HG03520 (cell line): Measurements from ENCODE around the gene GPR55.
"Not testable (repeated sequence)": the region's sequence is repeated elsewhere in the genome, so short reads cannot be mapped to it uniquely, and the experiment has no call there.

Experiments used
- ATAC-seq: cut with Tn5 transposase; IDR thresholded peaks from one replicate; pipeline ENCODE4 v1.9.1; 2021; ENCODE audit warnings: mild to moderate bottlenecking, moderate library complexity; ENCODE audit not compliant: unreplicated experiment

GPR55 gene

DNA sequence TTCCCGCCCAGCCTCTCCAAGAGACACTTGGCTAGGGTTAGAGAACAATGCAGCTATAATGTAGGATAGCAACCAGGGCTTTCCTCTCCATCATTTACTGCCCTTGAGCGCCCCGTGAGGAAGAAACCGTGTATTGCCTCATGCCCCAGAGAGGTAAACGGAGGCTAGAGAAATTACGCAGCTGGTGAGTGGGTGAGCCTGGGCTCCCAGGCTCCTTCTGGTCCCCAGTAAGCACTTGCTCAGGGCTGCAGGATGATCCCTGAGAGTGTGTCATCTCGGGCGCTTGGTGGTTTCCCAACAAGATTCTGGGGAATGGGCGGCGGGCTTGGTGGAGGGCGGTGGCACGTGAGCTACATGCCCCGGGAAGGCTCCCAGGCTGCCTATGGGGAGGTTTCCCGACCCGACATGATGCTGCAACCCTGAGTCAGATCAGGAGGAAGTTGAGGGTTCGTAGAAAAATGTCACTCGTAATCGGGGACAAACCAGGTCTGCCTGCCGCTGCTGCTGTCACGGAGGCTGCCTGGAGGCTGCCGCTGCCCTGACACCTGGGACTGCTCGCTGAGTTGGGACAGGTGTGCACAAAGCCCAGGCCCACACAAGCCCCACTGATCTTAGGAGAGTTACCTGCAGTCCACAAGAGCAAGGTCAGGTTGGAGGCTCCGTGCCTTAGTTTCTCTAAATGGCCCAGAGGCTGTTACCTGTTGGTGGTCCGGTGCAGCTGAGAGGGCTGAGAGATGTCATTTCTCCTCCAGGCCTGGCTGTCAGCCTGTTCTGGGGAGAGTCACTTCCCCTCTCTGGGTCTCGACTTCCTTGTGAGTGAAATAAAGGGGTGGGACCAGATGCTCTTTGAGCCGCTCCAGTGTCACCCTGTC, at the start of gene GPR55:
GPR55 (minus strand) TSS at position 773 of the 872 bp plus-strand sequence. CDS start 14,280 bp downstream, outside the sequence.
- peak; percentile 43 for ATAC-seq

GRCh38 chr2:230974096-230974913, 49.3 kb upstream of the GPR55 start:
- ATAC-seq: peak; percentile 74

- no peak for ATAC-seq
Measured at GRCh38 chr2:230972046-230972445, 47.0 kb upstream of the GPR55 start.

DNA sequence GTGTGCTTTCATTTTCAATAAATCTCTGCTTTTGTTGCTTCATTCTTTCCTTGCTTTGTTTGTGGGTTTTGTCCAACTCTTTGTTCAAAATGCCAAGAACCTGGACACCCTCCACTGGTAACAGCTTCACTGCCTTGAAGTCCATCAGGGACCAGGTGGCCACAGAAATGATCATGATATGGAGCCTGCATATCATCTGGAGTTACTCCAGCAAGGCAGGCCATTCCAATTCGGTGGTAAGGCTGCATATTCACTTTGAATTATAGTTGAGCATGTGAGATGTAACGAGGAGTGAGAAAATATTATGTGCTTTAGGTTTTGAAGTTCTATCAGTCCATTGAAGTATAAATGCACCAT, 44.6 kb upstream of the GPR55 start:
- no peak for ATAC-seq

- ATAC-seq: no peak
Measured at GRCh38 chr2:230968921-230969658, 44.0 kb upstream of the GPR55 start.

DNA sequence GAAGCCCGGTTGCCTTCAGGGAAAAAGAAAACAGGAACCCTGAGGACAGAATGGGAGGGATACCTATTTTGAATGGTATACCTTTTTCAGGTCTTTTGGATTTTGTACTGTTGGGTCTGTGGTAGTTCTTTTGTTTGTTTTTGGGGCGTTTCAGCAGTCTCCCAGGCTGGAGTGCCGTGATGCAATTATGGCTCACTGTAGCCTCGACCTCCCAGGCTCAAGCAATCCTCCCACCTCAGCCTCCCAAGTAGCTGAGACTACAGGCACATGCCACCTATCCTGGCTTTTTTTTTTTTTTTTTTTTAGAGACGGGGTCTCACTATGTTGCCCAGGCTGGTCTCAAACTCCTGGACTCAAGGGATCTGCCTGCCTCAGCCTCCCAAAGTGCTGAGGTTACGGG, 43.3 kb upstream of the GPR55 start:
- not testable (repeated sequence) for ATAC-seq

DNA sequence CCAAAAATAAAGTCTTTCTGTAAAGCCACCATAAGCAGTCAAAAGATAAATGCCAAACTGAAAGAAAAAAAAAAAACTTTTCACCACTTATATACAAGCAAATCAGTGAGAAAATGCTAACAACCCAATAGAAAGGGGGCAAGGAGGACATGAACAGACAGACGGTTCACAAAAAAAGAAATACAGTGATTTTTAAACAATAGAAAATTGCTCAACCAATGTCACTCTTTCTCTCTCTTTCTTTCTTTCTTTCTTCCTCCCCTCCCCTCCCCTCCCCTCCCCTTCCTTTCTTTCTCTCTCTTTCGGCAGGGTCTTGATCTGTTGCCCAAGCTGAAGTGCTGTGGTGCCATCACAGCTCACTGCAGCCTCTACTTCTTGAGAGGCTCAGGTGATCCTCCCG, 42.1 kb upstream of the GPR55 start:
- ATAC-seq: no peak

- ATAC-seq: no peak
Measured at GRCh38 chr2:230964136-230964730, 39.2 kb upstream of the GPR55 start.

- ATAC-seq: no peak
Measured at GRCh38 chr2:230961091-230961491, 36.0 kb upstream of the GPR55 start.

DNA sequence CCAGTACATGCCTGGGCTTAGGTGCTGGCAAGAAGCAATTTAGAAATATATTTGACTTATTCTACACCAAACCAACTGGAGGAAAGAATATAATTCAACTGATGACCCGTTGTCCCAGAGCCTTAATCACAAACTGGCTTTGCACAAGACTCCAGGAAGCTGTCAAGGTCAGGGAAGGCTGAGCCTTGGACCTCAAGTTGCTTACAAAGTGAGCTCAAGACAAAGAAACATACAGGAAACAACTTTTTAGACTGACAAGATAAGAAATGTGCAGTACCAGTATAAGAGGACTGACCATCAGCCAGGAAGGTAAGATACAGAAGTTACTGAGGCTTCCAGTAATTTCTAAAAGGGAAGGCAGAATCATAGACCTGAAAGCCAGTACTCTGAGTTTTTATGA, 35.0 kb upstream of the GPR55 start:
- ATAC-seq: no peak

- ATAC-seq: no peak
Measured at GRCh38 chr2:230958820-230959756, 34.0 kb upstream of the GPR55 start.

DNA sequence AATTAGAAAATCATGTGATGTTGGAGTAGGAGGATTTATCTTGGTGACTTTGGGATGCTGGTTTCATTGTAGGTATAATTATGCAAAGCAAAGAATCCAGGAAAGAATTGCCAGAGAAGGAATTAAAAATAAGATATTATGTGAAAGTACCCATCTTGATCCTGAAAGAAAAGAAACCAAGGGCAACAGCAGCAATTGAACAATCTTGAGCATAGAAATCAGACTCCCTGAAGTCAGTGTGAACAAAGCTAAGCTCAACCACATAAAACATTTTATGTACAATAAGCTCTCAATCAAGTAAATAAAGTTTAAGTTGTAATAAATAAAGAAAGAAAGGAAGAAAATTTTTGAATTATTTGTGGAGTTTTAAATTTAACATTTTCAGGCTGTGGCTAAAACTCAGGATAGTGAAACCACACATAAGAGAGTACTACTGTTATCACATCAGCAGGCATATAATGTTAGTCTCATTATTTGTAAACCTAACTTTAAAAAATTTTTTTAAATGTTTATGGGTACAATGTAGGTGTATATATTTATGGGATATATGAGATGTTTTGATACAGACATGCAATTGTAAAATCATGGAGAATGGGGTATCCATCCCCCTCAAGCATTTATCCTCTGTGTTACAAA, 32.8 kb upstream of the GPR55 start:
- ATAC-seq: no peak

- ATAC-seq: peak; percentile 77
Measured at GRCh38 chr2:230956827-230957755, 32.0 kb upstream of the GPR55 start.

DNA sequence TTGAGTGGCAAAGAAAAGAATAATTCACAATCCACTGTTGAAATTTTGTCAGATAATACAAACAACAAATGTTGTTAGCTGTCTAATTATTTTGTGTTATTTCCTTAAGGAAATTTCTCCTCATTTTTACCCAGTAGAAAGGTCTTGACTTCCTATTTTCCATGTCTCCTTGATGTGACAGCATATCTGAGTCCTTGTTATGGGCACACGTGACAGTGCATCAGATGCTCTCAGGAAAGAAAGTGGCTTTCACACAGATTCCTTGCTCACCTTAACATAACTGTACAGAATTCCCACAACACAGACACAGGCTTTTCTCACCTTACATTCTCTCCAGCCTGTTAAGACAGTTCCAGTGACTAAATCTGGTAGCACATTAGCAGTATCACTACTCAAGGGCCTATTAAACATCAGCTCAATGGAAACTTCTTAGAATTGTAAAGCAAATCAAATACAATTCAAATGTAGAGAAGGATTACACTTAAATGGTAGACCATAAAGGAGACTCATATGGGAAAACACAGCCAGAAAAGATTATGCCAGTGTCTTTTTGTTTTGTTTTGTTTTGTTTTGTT, 30.2 kb upstream of the GPR55 start:
- ATAC-seq: no peak

DNA sequence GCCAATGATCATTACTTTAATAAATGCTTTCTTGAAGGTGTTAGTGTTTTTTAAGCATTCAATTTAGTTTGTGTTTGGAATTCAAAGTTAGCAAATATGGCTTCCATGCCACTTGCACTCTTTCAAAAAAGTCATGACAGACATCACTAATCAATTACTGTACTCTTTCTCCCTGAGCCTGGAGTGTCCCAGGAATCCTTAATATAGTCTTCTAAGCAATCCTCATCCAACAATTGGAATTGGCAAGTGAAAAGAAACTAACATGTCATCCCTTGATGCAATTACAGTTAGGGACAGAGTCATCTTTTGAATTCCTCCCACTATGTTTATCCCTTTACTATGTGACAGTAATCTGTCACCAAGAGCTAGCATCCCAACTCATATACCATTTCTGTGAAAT, 29.7 kb upstream of the GPR55 start:
- ATAC-seq: no peak

- ATAC-seq: no peak
Measured at GRCh38 chr2:230953845-230954244, 28.8 kb upstream of the GPR55 start.

DNA sequence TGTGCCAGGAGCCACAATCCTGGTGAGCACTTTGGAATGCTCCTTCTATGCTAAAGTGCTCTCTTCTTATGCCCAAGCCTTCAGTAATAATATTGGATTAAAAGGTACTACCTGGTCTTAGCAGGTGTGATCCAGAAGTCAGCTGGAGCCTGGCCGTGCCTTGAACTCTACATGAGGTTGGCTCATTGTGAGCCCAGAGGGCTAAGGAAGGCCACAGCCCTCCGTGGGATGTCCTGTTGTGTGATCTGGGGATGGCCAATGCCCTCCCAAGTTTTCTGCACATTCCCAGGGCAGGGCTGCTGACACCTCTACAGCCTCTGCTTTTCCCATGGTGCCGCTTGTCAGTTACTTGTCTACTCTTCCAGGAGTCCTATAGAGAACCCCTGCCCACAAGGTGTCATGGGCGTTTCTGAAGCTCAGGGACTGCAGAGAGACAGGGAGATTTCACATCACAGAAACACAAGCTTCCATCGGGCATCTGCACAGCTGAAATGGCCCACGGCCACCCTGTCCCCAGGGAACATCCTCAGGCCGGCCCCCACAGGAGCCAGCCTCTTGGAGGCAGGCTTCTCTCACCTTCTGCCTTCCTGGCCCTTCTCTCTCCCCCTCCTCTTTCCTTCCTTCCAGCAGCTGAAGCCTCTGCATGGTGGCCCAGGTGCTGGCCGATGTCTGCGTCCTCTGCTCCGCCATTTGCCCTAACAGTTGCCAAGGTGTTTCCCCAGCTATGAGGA, 27.3 kb upstream of the GPR55 start:
- ATAC-seq: no peak
